ENCODE measurements around the gene SLC45A1.

- no peak for TF ChIP-seq CTCF (tag by site-specific recombination; IDR thresholded peaks at IDR 0.05)
- TF ChIP-seq, protein P1, sequence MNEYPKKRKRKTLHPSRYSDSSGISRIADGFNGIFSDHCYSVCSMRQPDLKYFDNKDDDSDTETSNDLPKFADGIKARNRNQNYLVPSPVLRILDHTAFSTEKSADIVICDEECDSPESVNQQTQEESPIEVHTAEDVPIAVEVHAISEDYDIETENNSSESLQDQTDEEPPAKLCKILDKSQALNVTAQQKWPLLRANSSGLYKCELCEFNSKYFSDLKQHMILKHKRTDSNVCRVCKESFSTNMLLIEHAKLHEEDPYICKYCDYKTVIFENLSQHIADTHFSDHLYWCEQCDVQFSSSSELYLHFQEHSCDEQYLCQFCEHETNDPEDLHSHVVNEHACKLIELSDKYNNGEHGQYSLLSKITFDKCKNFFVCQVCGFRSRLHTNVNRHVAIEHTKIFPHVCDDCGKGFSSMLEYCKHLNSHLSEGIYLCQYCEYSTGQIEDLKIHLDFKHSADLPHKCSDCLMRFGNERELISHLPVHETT (tag by site-specific recombination; IDR thresholded peaks at IDR 0.05), result no peak
- TF ChIP-seq, protein P2, sequence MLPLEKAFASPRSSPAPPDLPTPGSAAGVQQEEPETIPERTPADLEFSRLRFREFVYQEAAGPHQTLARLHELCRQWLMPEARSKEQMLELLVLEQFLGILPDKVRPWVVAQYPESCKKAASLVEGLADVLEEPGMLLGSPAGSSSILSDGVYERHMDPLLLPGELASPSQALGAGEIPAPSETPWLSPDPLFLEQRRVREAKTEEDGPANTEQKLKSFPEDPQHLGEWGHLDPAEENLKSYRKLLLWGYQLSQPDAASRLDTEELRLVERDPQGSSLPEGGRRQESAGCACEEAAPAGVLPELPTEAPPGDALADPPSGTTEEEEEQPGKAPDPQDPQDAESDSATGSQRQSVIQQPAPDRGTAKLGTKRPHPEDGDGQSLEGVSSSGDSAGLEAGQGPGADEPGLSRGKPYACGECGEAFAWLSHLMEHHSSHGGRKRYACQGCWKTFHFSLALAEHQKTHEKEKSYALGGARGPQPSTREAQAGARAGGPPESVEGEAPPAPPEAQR (tag by site-specific recombination; IDR thresholded peaks at IDR 0.05), result no peak
- no peak for TF ChIP-seq GLI4 (tag by site-specific recombination; IDR thresholded peaks at IDR 0.05)
- TF ChIP-seq SALL2 (tag by site-specific recombination; IDR thresholded peaks at IDR 0.05; ENCODE audit: borderline replicate concordance), result no peak
- TF ChIP-seq ZNF596 (tag by site-specific recombination; IDR thresholded peaks at IDR 0.05), result no peak
- no peak for TF ChIP-seq ZNF555 (tag by site-specific recombination; conservative IDR thresholded peaks at IDR 0.05)
- no peak for TF ChIP-seq ZNF121 (tag by site-specific recombination; IDR thresholded peaks at IDR 0.05)
- TF ChIP-seq ZNF792 (tag by site-specific recombination; IDR thresholded peaks at IDR 0.05), result no peak
- TF ChIP-seq, protein P3, sequence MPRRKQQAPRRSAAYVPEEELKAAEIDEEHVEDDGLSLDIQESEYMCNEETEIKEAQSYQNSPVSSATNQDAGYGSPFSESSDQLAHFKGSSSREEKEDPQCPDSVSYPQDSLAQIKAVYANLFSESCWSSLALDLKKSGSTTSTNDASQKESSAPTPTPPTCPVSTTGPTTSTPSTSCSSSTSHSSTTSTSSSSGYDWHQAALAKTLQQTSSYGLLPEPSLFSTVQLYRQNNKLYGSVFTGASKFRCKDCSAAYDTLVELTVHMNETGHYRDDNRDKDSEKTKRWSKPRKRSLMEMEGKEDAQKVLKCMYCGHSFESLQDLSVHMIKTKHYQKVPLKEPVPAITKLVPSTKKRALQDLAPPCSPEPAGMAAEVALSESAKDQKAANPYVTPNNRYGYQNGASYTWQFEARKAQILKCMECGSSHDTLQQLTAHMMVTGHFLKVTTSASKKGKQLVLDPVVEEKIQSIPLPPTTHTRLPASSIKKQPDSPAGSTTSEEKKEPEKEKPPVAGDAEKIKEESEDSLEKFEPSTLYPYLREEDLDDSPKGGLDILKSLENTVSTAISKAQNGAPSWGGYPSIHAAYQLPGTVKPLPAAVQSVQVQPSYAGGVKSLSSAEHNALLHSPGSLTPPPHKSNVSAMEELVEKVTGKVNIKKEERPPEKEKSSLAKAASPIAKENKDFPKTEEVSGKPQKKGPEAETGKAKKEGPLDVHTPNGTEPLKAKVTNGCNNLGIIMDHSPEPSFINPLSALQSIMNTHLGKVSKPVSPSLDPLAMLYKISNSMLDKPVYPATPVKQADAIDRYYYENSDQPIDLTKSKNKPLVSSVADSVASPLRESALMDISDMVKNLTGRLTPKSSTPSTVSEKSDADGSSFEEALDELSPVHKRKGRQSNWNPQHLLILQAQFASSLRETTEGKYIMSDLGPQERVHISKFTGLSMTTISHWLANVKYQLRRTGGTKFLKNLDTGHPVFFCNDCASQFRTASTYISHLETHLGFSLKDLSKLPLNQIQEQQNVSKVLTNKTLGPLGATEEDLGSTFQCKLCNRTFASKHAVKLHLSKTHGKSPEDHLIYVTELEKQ (tag by site-specific recombination; IDR thresholded peaks at IDR 0.05; ENCODE audit: borderline replicate concordance), result no peak
- no peak for TF ChIP-seq ZNF324 (tag by site-specific recombination; IDR thresholded peaks at IDR 0.05)
- no peak for TF ChIP-seq ZNF274 (IDR thresholded peaks at IDR 0.05; ENCODE audit: low read length)
- no peak for TF ChIP-seq ZNF274 (tag by site-specific recombination; IDR thresholded peaks at IDR 0.05; ENCODE audit: borderline replicate concordance)
- no peak for TF ChIP-seq ZNF76 (tag by site-specific recombination; IDR thresholded peaks at IDR 0.05; ENCODE audit: borderline replicate concordance, low read depth)
- no peak for TF ChIP-seq ZNF629 (tag by site-specific recombination; IDR thresholded peaks at IDR 0.05)
These were observed 36.1 kb downstream of the SLC45A1 start for GRCh38 chr1:8354038-8354437.

All from HEK293 (cell line).